ENCODE data around the gene ILF3.

ILF3 gene

GRCh38 chr19:10727685-10728201 is 73.6 kb downstream of the ILF3 start:
- DNase-seq (ENCODE audit: extremely low read depth in 1 of 2, low read depth in 1 of 2): no peak

- DNase-seq (ENCODE audit: extremely low read depth in 1 of 2, low read depth in 1 of 2): no peak
Observed at GRCh38 chr19:10729411-10729810, 75.3 kb downstream of the ILF3 start.

- no peak for DNase-seq (ENCODE audit: extremely low read depth in 1 of 2, low read depth in 1 of 2)
Observed at GRCh38 chr19:10730932-10731331, 76.8 kb downstream of the ILF3 start.

GRCh38 chr19:10735741-10736140 is 81.6 kb downstream of the ILF3 start:
- no peak for DNase-seq (ENCODE audit: extremely low read depth in 1 of 2, low read depth in 1 of 2)

GRCh38 chr19:10736189-10736588 is 82.0 kb downstream of the ILF3 start:
- DNase-seq (ENCODE audit: extremely low read depth in 1 of 2, low read depth in 1 of 2): no peak

- no peak for DNase-seq (ENCODE audit: extremely low read depth in 1 of 2, low read depth in 1 of 2)
Observed at GRCh38 chr19:10736916-10737551, 82.9 kb downstream of the ILF3 start.

- DNase-seq (ENCODE audit: extremely low read depth in 1 of 2, low read depth in 1 of 2): no peak
Observed at GRCh38 chr19:10737722-10738121, 83.6 kb downstream of the ILF3 start.

- no peak for DNase-seq (ENCODE audit: extremely low read depth in 1 of 2, low read depth in 1 of 2)
Observed at GRCh38 chr19:10740798-10741197, 86.7 kb downstream of the ILF3 start.

All from stimulated activated CD8-positive, alpha-beta memory T cell treated with anti-CD3 and anti-CD28 coated beads, Interleukin-7, amount 100 ng/mL, for 48 hours (primary cell).